ENCODE results near the gene CLN3. TPM values are rescaled to one million over a fixed set of nuclear protein-coding genes. Genes with fewer than 3 reads are reported as not detected.
"Not testable (repeated sequence)": the region's sequence is repeated elsewhere in the genome, so short reads cannot be mapped to it uniquely, and the experiment has no call there.

The CLN3 gene
- total RNA-seq, 1 donor from 2014 or later = 20.9 TPM

DNA sequence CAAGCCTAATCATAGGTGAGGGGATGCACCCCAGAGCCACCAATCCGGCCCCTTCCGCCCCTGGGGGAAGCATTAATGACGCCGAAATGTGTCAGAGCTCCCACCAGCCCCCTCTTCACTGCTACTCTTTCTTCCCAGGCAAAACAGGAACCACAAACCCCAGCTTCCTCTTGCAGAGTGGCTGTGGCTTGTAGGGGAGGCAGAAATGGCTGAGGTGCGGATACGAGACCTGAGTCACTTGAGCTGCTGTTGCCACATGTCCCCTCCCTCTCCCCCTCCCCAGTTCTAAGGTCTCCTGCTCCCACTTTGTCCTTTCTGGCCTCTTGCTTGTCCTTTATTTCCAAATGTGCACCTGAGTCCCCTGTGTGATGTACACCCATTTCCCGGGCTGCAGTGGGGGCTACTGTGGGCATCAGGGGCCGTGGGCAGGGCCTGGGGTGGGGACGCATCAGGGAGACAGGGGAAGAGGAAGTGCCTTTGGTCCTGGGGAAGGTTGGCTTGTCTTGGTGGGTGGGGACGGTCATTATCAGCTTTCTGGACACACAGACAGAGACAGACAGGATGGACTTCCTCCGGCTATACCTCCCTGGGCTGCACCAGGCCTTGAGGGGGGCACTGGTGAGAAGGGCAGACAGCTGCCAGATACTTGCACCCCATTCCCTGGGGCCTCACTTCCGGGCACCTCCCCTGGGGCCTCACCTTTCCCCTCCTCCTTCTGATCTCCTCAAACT lies 2.4 kb upstream of the CLN3 start, which contains the start of gene APOBR:
Gene APOBR (plus strand): TSS at position 523 of the 731 bp plus-strand sequence. CDS start 39 bp downstream, at position 562.
- peak; percentile 39 for DNase-seq (ENCODE audit: low spot score)

DNA sequence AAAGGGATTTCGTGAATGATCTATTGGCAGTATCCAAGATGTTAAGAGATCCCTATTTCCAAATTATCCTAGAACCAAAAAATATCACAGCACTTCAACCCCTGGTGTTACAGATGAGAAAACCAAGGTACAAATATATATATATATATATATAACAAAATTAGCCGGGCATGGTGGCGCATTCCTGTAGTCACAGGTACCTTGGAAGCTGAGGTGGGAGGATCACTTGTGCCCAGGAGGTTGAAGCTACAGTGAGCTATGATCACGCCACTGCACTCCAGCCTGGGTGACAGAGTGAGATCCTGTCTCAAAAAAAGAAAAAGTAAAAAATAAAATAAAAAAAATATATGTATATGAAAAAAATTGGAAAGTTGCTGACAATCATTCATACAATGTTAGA lies 637 bp upstream of the CLN3 start:
- DNase-seq (ENCODE audit: low spot score) = no peak

DNA sequence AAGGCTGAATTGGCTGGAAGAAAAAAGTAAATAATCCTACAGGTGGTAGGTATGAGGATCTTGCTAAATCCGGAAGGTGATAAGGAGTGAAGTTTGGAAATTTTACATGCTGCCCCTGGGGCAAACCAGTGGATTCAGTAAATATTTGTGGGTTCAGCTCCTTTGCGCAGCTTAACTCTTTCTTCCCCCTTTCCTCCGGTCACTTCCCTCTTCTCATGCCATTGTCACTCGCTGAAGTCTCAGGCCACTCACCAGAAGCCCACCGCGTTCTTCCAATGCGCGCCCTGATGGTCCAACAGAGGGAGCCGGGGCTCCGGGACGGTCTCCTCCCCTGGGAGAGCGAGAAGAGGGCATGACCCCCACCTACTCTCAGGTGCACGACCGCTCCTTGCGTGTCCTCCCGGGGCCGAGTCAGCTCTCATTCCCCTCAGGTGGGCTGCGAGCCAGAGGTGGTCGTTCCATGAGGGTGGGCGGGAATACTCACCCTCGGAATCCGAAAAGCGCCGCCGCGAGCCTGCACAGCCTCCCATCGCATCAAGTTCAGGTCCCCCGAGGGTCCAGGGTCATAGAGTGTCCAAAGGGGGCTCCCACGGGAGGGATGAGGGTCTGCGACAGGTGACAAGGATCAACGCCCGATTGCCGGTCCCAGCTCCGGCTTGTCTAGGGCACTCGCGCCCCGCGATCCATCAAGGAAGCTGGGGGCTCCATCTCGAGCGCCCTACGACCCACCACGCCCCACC lies 474 bp downstream of the CLN3 start:
- peak; percentile 40 for DNase-seq (ENCODE audit: low spot score)

DNA sequence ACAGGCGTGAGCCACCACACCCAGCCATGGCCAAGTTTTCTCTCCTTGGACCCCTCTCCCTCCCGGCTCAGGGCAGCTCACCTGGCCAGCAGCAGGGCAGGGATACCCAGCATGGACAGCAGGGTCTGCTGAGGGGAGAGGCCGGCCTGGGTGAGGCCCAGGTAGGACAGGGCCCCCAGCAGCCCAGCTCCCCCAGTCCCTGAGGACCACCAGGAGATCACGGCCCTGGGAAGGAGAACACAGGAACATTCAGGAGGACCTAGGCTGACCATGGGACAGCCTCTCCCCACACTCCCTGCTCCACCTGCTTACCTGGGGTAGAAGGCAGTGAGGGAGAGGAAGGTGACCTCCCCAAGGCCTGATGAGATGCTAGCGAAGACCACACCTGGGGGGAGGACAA lies 5.6 kb downstream of the CLN3 start:
- no peak for DNase-seq (ENCODE audit: low spot score)

DNA sequence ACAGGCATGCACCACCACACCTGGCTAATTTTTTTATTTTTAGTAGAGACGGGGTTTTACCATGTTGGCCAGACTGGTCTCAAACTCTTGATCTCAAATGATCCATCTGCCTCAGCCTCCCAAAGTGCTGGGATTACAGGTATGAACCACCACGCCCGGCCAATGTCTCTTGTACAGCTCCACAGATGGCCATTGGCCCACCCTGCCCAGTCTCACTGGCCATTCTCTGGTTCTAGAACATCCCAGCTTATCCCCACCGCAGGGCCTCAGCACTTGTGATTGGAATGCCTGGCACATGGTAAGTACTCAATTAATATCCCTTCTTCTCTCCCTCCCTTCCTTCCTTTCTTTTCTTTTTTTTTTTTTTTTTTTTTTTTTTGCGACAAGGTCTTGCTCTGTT lies 8.5 kb downstream of the CLN3 start:
- DNase-seq (ENCODE audit: low spot score) = not testable (repeated sequence)

DNA sequence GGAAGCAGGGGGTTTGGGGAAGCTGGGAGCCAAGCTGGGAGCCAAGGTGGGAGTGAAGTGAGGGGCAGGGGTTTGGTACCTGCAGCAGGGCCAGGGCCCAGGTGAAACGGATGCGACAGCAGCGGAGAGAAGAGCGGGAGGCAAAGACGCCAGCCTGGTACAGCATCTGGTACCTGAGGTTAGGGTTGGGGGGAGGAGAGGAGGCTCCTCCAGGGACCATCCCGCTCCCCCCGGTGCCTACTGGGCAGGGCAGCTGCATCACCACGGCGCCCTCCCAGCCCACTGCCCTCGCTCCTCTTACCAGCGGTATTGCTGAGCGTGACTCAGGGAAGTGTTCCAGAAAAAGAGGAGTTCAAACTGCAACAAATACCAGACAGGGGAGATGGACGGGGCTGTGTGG lies 9.8 kb downstream of the CLN3 start:
- DNase-seq (ENCODE audit: low spot score) = no peak

DNA sequence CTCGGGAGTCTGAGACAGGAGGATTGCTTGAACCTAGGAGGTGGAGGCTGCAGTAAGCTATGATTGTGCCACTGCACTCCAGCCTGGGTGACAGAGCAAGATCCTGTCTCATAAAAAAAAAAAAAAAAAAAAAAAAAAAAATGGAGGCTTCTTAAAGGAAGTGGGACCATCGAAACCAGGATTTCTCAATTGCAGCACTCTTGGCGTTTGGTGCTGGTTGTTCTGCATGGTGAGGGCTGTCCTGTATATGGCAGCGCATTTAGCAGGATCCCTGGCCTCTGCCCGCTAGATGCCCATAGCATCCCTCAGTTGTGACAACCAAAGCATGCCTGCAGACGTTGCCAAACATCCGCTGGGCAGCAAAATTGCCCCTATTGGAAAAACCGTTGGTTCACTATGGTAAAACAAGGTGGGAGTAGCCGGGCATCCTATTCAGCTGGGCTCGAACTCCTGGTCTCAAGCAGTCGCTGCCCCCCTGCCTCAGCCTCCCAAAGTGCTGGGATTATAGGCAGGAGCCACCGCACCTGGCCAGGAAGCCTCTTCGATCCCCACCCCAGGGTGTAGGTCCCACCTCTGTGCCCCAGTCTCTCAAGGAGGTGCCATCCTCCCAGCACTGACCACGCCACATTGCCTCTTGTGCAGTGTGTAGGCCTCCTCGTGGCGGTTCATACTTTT lies 13.2 kb downstream of the CLN3 start:
- no peak for DNase-seq (ENCODE audit: low spot score)

DNA sequence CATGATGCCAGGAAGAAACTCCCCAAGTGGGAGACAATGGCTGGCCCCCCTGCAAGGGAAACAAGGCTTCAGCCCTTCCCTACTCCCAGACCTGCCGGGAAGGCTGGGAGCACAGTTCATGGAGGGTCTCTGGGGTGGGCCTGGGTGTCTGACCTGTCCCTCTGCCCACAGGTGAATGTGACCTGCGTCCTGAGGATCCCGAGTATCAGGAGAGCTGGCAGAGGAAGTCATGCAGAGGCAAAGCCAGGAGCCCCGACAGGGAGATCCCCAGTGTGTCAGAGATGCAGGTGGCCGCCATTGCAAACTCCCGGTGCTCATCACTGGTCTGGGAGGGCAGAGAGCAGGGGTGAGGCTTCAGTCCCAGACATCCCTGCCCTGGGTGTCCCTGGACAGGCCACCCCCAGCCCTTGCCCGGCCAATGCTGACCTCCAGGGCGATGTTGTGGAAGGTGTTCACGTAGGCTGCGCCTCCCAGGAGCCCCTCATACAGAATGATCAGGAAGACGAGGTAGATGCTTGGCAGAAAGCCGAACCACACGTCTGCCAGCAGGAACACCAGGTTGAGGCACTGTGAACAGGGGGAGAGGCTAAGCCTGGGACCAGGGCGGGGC lies 14.5 kb downstream of the CLN3 start:
- no peak for DNase-seq (ENCODE audit: low spot score)

DNA sequence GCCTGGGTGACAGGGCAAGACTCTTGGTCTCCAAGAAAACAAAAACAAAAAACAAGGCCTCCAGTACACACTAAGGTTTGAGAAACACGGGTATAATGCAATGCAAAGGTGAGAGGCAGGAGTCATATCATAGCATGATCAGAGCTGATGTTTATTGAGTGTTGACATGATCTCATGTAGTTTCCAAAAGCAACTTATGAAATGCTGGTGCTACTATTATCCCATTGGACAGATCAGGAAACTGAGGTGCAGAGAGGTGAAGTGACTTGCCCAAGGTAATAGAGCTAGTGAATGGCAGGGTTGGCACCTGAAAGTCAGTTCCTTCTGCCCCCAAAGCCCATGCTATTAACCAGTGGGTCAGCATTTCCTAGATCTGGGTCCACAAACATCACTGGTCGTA lies 16.7 kb downstream of the CLN3 start:
- DNase-seq (ENCODE audit: low spot score) = no peak

DNA sequence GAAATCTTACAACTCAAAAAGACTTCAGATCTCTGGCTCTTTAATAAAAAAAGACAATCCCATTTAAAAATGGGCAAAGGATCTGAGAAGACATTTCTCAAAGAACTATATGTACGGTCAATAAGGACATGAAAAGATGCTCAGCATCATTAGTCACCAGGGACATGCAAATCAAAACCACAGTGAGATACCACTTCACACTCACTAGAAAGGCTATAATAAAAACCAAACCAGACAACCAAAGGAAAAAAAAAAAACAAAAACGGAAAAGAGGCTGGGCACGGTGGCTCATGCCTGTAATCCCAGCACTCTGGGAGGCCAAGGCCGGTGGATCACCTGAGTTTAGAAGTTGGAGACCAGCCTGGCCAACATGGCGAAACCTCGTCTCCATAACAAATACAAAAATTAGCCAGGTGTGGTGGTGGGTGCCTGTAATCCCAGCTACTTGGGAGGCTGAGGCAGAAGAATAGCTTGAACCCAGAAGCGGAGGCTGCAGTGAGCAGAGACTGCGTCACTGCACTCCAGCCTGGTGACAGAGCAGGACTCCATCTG lies 18.1 kb downstream of the CLN3 start:
- no peak for DNase-seq (ENCODE audit: low spot score)

DNA sequence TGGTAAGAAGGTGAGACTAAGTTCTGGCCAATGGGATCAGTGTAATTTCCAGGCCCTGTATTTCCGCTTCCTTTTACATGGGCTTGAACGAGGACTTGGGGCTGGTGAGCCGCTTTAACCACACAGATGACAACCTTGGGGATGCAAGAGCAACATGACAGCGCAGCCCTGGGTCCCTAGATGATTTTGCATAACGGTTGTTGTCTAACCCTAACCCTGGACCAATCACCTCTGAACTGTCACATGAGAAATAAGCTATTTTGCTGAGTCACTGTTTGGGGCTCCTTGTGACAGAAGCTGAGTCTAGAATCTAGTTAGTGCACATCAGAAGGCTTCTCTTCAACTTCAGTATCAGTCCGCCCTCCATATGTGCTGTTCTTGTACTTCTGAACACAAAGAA lies 44.8 kb downstream of the CLN3 start:
- not testable (repeated sequence) for DNase-seq (ENCODE audit: low spot score)

DNA sequence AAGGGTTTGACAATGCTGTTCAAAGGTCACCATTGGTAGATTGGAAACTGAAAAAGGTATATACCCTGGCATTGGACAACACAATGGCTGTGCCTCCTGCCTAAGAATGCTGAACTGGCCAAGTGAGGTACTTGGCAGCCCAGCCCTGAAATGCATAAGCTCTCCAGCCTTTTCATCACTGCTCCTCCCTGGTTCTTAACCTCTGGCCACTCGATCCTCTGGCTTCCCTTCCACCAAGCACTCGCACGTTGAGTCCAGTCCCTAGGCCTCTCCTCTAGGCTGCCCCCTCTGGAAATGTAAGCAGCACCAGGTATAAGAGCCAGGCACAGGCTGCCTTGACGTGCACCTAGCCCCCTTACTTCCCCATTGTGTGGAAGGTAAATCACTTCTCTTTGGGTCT lies 45.5 kb downstream of the CLN3 start:
- DNase-seq (ENCODE audit: low spot score) = not testable (repeated sequence)

DNA sequence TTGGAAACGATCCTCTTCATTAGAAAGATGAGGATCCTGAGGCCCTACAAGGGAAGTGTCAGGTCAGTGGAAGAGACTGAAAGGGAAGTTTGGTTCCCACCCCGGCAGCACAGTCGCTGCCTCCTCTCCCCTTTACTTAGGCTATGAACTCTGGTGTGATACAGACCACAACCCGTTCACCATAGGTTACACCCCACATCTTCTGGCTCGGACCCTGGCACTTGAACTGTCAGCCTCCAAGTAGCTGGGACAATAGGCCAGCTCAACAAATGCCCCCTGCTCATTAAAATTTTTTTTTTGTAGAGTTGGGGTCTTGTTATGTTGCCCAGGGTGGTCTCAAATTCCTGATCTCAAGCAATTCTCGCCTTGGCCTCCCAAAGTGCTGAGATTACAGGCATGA lies 47.9 kb downstream of the CLN3 start:
- DNase-seq (ENCODE audit: low spot score) = not testable (repeated sequence)

DNA sequence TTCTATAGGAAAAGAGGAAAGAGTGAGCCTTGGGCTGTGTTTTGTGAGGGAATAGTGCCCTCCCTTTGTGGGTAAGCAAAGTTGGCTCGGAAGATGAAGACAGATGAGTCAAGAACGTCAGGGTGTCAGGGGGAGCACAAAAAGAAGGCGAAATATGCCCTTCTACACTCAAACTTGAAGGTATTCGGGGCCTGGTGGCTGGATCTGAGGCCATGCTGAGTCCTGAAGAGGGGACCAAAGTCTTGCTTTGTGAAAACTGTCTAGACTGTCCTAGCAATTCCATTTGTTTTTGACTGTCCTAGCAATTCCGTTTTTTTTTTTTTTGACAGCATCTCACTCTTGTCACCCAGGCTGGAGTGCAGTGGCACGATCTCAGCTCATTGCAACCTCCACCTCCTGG lies 53.0 kb downstream of the CLN3 start:
- DNase-seq (ENCODE audit: low spot score) = not testable (repeated sequence)

DNA sequence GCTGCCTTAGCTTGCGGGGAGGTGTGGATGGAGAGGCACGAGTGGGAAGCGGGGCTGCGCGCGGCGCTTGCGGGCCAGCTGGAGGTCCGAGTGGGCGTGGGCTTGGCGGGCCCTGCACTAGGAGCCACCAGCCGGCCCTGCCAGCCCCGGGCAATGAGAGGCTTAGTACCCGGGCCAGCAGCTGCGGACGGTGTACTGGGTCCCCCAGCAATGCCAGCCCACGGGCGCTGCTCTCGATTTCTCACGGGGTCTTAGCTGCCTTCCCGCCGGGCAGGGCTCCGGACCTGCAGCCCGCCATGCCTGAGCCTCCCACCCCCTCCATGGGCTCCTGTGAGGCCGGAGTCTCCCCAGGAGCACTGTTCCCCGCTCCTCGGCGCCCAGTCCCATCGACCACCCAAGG lies 56.5 kb downstream of the CLN3 start:
- DNase-seq (ENCODE audit: low spot score) = not testable (repeated sequence)

Other genes with a start within 250 kb of the CLN3 start
- gene SBK1, start 199.5 kb downstream of the CLN3 start, total RNA-seq (ENCODE audit: insufficient read depth, low replicate concordance) = 0.24 TPM
- not detected for gene NPIPB6, start 128.6 kb downstream of the CLN3 start, total RNA-seq (ENCODE audit: insufficient read depth, low replicate concordance)
- gene EIF3CL, start 88.2 kb downstream of the CLN3 start, total RNA-seq (ENCODE audit: insufficient read depth, low replicate concordance) = 75.1 TPM
- not detected for gene NPIPB7, start 19.7 kb downstream of the CLN3 start, total RNA-seq (ENCODE audit: insufficient read depth, low replicate concordance)
- gene APOBR, start 2.6 kb upstream of the CLN3 start, total RNA-seq (ENCODE audit: insufficient read depth, low replicate concordance) = 0.72 TPM
- not detected for gene IL27, start 14.8 kb upstream of the CLN3 start, total RNA-seq (ENCODE audit: insufficient read depth, low replicate concordance)
- gene NUPR1, start 46.9 kb upstream of the CLN3 start, total RNA-seq (ENCODE audit: insufficient read depth, low replicate concordance) = 8.7 TPM
- gene SGF29, start 61.8 kb upstream of the CLN3 start, total RNA-seq (ENCODE audit: insufficient read depth, low replicate concordance) = 14.0 TPM
- not detected for gene SULT1A2, start 105.0 kb upstream of the CLN3 start, total RNA-seq (ENCODE audit: insufficient read depth, low replicate concordance)
- 1.7 TPM for gene SULT1A1, start 118.0 kb upstream of the CLN3 start, total RNA-seq (ENCODE audit: insufficient read depth, low replicate concordance)
- not detected for gene NPIPB8, start 146.0 kb upstream of the CLN3 start, total RNA-seq (ENCODE audit: insufficient read depth, low replicate concordance)
- 91.2 TPM for gene EIF3C, start 219.4 kb upstream of the CLN3 start, total RNA-seq (ENCODE audit: insufficient read depth, low replicate concordance)

All from umbilical cord (tissue), 2 donors.